HG02623 (cell line): ENCODE measurements around the gene TEC.
A peak's percentile ranks its signal among the peaks of the same experiment; 100 is the strongest.
"Not testable (repeated sequence)": the region's sequence is repeated elsewhere in the genome, so short reads cannot be mapped to it uniquely, and the experiment has no call there.

Experiments used
- ATAC-seq: cut with Tn5 transposase; IDR thresholded peaks from one replicate; pipeline ENCODE4 v1.9.1; 2021; ENCODE audit warnings: moderate library complexity; ENCODE audit not compliant: unreplicated experiment

Gene TEC

DNA sequence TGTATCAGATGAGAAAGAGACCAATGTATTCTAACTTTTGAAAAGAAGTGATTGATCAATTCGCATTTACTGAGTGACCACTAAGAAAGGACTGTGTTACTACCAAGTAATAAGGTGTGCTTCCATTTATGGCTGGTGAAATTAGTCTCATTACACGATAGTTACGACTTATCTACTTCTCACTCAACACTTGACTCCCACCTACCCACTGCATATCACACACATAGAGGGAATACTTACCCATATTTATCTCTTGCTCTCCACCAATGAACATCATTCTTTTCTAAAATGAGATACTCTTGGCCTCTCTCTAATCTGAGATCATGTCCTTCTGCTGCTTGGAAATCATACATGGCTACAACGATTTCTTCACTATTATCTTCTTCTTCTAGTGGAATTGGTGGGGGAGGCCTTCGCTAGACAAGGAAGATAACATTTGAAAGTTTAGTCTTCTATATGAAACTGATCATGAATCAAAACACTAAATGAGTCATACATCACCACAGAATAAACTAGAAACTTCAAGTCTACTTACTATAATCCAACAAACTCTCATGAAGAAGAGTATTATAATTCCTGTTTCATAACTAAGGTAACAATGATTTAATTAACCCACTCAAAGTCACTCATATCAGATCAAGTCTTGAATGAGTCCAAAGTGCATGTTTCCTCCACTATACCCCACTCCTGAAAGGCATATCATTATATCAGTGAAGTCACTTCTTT, 101.9 kb downstream of the TEC start:
- ATAC-seq: no peak

DNA sequence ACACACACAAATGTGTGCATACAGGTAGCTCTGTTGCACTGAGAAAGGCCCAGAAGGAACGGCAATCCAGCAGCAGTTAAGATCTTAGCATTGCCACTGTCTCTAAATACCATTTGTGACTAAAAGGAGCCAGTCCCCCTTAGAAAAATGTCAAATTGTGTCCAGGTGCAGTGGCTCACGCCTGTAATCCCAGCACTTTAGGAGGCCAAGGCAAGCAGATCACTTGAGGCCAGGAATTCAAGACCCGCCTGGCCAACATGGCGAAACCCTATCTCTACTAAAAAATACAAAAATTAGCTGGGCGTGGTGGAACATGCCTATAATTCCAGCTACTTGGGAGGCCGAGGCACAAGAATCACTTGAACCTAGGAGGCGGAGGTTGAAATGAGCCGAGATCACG, 105.1 kb downstream of the TEC start:
- not testable (repeated sequence) for ATAC-seq

DNA sequence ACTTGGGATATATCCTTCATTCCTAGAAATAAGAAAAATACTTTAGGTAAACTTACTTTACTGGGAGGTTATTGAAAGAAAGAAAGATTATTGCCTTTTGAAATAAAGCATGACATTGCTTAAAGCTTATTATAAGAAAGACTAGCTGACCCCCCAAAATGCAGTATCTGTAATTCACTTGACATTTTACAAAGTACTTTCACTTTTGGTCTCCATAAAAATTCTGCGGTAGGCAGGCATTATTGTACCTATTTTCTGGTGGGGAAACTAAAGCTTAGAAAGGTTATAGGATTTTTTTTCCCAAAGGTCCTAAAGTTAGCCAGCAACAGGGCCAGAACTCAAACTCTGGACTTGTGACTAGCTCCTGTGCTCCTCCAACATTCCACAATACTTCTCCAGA, 105.9 kb downstream of the TEC start:
- ATAC-seq: no peak

DNA sequence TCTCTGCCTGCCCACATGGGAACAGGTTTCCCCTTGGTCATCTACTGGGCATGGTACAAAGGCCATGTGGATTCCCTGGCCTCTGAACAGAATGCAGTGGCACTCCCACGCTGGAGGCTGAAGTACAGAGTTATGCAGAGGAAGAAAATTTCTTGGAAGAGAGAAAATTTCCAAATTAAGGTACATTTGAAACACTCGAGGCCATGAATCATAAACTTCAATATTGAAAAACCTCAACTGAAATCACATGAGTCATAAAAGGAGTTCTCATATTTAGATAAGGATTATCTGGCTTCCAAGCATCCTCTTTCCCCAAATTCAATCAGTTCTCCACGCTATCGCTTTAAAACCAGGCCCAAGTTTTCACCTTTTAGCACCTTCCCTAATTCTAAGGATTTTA, 107.5 kb downstream of the TEC start:
- ATAC-seq: no peak

DNA sequence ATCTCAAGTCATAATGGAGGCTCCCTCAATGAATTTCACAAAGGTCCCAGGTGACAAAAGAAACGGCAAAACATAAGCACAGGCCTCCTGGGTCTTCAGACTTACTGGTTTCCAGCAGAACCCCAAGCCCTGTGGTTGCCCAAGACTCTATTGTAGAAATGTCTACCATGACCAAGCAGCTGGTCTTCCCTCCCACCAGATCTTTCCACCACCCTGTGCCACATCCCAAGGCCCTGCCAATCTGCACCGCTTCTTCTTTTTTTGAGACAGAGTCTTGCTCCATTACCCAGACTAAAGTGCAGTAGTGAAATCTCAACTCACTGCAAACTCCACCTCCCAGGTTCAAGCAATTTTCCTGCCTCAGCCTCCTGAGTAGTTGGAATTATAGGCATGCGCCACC, 112.4 kb downstream of the TEC start:
- no peak for ATAC-seq

DNA sequence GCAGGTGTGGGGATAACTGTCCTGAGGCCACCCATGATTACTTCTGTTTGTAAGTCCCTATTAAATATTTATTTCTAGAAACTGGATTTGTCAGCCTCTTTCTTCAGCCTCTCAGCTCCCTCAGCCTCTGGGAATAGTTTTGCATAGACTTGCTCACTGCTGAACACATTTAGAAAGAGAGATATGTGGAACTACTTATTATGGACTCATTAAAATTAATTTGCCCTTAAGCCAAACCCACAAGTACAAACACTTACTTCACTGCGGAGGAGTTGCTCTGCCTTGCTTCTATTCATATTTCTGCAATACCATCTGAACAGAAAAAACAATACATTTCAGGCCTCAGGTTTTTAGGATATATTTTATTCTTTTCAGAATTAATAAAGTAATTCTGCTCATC, 113.2 kb downstream of the TEC start:
- ATAC-seq: no peak

DNA sequence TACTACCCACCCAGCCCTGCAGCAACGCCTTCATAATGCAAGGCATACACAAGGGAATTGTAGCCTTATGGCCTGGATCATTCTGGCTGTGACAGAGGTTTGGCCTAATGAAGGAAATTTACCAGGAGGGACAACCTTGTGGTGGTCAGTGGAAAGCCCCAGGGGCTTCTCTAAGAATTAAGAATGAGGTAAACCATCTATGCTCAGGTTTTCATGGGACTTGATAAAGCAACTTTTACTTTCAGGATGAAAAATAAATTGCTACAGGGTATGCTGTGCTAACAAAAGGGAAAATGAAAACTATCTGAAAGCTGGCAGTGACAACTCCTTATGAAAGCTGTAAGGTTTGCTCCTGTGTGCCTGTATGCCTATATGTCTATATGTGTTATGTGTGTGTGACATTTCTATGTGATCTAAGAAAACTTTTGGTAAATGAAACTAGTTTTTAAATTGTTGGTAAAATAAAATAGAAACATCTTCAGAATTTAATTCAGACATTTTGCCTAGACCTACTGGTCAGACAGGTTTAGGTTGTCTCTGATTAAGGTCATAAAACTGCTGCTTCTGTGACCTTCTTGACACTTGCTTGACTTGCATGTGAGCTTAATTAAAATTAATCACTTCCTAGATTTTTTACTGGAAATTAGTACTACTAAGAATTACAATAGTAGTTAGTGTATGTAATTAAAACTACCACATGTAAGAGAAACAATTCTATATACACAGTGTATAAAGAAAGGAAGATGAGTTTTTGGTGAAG, 115.7 kb downstream of the TEC start:
- ATAC-seq: peak; percentile 82

DNA sequence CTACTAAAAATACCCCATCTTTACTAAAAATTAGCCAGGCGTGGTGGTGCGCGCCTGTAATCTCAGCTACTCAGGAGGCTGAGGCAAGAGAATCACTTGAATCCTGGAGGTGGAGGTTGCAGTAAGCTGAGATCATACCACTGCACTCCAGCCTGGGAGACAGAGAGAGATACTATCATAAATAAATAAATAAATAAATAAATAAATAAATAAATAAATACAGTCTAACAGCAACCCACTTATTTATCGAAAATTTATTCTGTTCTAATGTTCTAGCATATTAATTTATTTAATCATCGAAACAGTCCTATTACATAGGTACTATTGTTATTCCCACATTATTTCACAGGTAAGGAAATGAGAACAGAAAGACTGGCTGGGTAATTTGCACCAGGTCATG, 117.4 kb downstream of the TEC start:
- ATAC-seq: no peak

DNA sequence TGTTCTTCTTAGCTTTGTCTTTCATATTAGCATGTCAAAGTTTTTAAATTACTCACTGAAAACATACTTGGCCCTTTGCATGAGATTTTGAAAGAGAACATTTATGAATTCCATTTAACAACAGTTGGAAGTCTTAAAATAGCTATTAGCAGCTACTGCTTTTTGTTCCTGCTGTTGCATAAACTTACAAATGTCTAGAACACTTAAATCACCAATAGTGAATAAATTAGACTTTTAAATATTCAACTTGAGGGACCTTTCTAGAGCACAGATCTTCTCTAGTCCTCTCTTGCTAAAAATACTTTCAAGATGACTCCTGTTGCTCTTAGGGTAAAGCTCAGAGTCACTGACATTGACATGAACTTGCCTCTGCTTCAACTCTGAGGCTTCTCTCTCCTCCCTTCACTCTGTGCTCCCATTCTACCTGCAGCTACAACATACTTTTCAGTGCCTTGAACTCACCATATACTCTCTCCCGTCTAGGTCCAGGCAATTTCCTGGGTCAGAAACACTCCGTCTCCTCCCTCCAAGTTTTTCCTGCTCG, 119.7 kb downstream of the TEC start:
- no peak for ATAC-seq

DNA sequence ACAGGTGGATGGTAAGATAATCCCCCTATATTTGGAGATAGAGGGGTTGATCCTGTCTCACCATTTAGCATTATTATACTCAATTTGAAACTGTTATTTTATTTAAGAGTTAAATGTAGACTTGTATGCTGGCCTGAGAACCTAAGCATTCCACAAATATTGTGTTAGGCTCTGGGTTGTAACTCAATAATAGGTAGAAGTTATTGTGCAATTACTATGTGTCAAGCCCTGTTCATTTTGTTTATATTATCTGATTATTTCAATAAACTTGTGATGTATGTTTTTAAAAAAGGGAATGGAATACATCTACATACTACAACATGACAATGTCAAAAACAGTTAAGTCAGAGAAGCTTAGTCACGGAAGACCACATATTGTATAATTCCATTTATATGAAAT, 122.0 kb downstream of the TEC start:
- no peak for ATAC-seq

DNA sequence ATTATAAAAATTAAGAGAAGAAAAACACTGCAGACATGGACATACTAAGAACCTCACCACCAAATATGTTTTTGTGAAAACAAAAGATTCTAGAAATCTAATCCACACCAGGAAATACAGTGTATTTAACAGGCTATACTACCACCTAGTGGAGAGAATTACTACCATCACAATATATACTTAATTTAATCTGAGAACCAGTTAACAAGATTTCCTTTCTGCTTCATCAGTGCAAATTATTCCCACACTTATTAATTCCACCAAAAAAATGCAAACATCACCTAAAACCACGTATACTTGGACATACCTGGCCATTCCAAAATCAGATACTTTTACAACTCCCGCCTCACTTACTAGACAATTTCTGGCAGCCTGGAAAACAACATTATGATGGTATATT, 128.6 kb downstream of the TEC start:
- no peak for ATAC-seq

DNA sequence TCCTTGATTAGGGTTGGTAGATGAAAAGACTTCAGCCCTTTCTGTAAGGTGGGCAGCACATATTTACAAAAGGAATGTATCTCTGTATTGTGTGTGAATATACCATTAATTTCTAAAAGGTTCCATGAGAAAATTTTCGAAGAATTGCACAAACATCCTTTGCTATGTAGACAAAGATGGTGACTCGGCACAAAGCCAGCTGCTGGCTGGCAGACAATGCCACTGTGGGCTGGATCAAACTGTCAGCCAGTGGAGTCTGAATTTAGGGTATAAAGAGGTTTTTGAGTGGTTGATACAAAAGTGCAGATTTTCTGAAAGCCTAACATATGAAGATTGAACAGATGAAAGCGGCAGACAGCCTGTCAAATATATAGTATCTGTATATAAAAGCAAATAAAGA, 129.9 kb downstream of the TEC start:
- ATAC-seq: no peak

DNA sequence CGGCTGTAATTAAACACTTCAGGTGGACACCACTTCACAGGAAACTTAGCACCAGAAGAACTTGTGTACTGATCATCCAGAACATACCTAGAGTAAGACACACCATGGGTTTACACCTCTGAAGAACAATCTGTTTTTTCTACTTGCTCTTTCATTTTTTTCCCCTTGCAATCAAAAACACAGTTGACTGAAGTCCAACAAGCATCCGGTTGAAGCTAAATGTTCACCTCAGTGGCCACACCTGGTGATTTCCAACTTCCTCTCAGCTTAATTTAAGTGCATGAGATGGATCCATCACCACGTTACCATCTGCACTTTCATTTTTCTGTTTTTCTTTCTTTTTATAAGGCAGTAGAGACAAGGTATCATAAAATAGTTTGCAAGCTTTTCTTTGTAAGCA, 130.7 kb downstream of the TEC start:
- ATAC-seq: peak; percentile 79

DNA sequence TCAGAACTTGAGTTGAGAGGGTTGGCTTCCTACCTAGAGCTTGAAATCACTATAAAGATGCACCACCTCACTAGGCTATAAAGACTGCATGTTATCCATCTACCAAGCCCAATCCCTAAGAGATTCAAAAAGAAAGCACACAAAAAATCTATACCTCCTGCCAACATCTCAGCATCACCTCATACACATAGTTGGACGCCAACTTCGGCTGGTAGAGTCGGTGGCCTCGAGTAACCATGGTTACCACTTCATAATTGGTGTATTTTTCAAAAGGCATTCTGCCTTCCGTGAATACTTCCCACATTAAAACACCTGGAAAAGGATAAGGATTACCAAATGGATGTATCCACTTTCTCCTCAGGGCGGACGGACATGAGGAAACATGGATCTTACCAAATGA, 131.1 kb downstream of the TEC start:
- no peak for ATAC-seq

DNA sequence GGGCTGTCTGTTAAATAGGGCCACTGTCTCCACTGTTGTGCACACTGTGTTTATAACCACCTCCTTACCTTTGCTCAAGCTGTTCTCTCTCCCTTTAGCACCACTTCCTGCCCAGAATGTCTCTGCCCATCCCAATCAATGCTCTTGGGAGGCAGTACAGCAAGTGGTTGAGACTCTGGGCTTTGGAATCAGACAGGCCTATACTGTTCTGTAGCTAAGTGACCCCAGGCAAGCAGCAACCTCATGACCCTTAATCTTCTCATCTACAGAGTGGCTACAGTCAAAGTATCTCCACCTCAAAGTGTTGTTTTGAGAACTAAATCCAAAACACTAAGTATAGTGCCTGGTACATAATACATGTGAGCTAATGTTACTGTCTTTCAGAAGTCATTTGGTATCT, 131.8 kb downstream of the TEC start:
- ATAC-seq: no peak

DNA sequence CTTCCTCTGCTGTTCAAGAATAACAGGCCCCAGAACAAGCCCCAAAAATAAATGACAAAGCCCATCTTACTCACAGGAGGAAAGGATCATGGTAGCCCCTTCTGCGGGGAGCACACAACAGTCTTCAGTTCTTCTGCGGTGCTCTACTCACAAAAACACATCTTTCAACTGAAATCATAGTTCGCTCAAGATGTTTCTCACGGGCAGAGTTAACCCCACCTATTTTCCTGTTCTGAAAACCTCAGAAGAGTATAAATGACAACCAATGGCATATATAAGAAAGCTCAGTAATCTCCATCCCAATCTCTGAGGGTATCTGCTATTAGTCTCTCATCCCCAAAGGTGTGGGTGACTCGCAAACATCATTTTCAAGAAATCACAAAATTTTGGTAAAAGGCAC, 135.6 kb downstream of the TEC start, which contains the start of gene TXK:
TXK (minus strand) TSS at position 170 of the 400 bp plus-strand sequence; CDS start at position 90, 80 bp downstream.
- no peak for ATAC-seq

DNA sequence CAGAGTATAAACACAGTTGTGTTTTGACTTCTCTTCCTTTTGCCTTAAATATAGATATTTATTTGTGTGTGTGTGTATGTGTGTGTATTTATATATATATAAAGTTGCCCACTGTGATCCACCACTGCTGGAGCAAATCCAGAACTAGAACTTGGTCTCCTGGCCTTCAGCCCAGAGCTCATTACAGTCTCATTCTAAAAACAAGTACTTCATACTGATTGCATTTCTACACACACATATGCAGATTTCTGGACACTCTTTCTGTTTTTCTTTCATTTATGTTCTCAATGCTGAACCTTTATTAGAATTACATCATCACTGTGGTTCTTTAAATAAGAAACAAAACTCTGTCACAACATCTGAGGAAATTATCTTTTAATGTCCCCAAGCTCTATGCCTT, 136.0 kb downstream of the TEC start:
- no peak for ATAC-seq

DNA sequence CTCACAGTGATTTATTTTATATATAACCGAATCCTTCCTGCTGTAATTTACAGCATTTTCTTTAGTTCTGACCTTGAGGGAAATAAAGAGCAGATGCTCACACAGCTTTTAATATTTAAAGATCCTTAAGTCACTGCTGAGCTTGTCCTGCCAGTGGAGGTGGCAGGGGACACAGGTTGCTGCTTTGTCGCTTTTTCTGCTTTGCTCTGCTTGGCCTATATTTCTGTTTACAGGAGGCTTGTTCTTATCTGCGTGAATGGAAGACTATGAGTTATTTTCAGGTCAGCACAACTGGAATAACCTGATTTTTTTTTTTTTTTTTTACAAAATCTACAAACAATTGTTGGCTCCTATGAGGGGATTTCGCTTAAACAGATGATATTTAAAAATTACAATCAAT, 137.9 kb downstream of the TEC start:
- ATAC-seq: no peak

DNA sequence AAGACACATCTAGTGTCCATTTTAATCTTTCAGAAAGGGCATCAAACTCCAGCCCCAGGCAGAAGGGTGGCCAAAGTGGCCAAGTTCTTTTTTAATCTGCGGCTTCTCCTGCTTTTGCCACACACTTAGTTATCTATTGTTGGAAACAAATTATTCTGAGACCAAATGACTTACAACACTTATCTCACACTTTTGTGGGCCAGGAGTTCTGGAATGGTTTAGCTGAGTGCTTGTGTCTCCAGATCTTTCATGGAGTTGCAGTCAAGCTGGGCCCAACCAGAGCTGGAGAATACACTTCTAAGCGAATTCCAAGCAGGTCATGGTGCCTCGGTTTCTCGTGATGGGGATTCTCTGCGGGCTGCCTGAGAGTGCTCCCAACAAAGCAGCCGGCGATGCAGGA, 139.5 kb downstream of the TEC start:
- ATAC-seq: no peak

DNA sequence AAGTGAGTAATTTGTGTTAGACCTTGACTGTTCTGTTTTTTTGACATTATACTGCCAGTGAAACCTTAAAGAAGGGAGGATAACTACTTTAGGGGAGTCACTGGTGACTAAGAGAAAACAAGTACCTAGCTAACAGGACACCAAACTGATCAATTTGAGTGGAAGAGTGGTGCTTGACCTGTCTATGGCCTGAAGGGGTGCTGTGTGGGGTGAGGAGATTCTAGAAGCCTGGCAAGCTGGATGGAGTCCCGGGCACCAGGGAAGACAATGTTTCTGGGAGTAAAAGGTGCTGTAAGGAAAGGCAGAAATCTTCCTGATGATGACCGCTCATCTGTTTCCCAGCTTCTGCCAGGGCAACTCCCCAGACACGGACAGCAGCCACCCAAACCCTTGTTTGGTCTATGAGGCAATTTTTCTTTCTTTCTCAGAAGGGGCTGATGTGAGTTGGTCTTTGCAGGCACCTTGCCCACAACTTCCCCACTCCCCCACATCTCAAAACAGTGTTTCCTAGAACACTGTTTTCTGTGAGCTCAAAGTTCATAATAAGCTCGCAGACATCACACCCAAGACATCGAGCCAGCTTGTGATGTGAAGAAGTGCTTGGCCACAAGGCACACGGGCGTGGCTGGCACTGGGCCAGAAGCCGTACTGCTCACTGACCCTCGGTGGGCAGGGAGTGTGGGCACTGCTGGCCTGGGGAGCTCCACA, 140.2 kb downstream of the TEC start:
- no peak for ATAC-seq

DNA sequence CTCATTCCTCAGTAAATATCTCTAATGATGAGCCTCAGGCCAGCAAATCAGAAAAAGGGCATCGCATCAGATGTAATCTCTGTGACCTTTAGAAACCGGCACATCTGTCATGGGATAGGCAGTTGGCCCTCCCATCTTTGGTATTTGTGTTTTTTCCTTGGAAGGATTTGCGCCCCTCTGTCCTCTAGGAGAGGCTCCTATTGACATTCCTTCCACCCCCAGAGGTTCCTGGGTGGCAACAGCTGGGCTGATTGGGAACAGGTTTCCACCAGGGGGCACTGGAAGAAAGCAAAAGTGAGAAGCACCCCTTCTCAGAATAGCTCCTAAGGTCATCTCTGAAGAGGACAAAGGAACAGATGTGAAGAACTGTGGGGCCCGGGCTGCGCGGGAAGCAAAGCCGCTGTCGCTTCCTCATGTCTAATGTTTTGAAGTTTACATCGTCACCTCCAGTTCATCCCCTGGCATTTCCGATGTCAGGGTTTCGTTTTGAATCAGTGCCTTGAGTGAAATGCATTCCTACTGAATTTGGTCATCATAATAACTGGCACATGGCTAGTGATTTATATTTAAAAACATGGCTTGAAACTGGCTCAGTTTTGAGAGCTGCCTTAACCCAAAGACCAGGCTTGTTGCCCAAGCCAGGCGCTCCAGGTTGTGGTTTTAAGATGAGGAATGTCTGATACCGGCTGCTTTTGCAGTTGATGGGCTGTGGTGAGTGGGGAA, 141.8 kb downstream of the TEC start:
- peak; percentile 84 for ATAC-seq
